WTC11 (cell line): ENCODE data around the gene DSG3. TPM values are rescaled to one million over a fixed set of nuclear protein-coding genes. Genes with fewer than 3 reads are reported as not detected.

Experiments used
- ATAC-seq: fragments of 200-7000 bp; cut with Tn5 transposase; 2 replicates; pipeline ENCODE4 v1.10.0; 2021; ENCODE audit warnings: mild to moderate bottlenecking, moderate library complexity
- CTCF ChIA-PET: fragments of 300-600 bp; sonication (Branson Sonifier 250); formaldehyde crosslinking; loops from one replicate; lab custom pipeline; 2021; ENCODE audit warnings: antibody characterized with exemption; lab: Charles Lee
- POLR2A ChIA-PET: fragments of 350-600 bp; sonication (Branson Sonifier 250); formaldehyde crosslinking; loops from one replicate; lab custom pipeline; 2021; ENCODE audit warnings: antibody characterized with exemption; lab: Charles Lee
- DNase-seq: peaks from one replicate; pipeline ENCODE4 v3.0.0; 2021; ENCODE audit warnings: low spot score
- H3K27ac Mint-ChIP-seq: 2 replicates; pipeline ENCODE4 v1.8.0; 2021; ENCODE audit warnings: mixed read lengths
- H3K27me3 Mint-ChIP-seq: 2 replicates; pipeline ENCODE4 v1.8.0; 2021; ENCODE audit warnings: low read depth, mild to moderate bottlenecking, moderate library complexity, mixed read lengths
- H3K36me3 Mint-ChIP-seq: 2 replicates; pipeline ENCODE4 v1.8.0; 2021; ENCODE audit warnings: mixed read lengths
- H3K4me1 Mint-ChIP-seq: 2 replicates; pipeline ENCODE4 v1.8.0; 2022; ENCODE audit warnings: mixed read lengths
- H3K4me3 Mint-ChIP-seq: 2 replicates; pipeline ENCODE4 v1.8.0; 2021; ENCODE audit warnings: mild to moderate bottlenecking, moderate library complexity, mixed read lengths
- H3K9me3 Mint-ChIP-seq: 2 replicates; pipeline ENCODE4 v1.8.0; 2021; ENCODE audit warnings: mixed read lengths
- AFF4 ChIP-seq: sonication (generic); formaldehyde crosslinking; IDR thresholded peaks from 2 replicates; pipeline ENCODE4 v1.8.1; 2023; ENCODE audit warnings: mild to moderate bottlenecking, missing genetic modification reagents, borderline replicate concordance
- CREB1 ChIP-seq: sonication (generic); formaldehyde crosslinking; IDR thresholded peaks from 2 replicates; pipeline ENCODE4 v1.8.0; 2023; ENCODE audit warnings: mild to moderate bottlenecking, missing genetic modification reagents
- E2F5 ChIP-seq: sonication (generic); formaldehyde crosslinking; IDR thresholded peaks from 2 replicates; pipeline ENCODE4 v1.8.1; 2022; ENCODE audit warnings: mild to moderate bottlenecking, moderate library complexity, missing genetic modification reagents
- FOXJ3 ChIP-seq: sonication (generic); formaldehyde crosslinking; IDR thresholded peaks from 2 replicates; pipeline ENCODE4 v1.9.0; 2021; ENCODE audit warnings: missing genetic modification reagents, mild to moderate bottlenecking, borderline replicate concordance
- FOXP1 ChIP-seq: sonication (generic); formaldehyde crosslinking; IDR thresholded peaks from 2 replicates; pipeline ENCODE4 v1.8.0; 2022; ENCODE audit warnings: missing genetic modification reagents, mild to moderate bottlenecking, moderate library complexity, borderline replicate concordance
- IRF1 ChIP-seq: sonication (generic); formaldehyde crosslinking; IDR thresholded peaks from 2 replicates; pipeline ENCODE4 v1.8.0; 2023; ENCODE audit warnings: missing genetic modification reagents
- JUN ChIP-seq: sonication (generic); formaldehyde crosslinking; IDR thresholded peaks from 2 replicates; pipeline ENCODE4 v1.8.0; 2023; ENCODE audit warnings: mild to moderate bottlenecking, missing genetic modification reagents
- MYBL2 ChIP-seq: sonication (generic); formaldehyde crosslinking; IDR thresholded peaks from 2 replicates; pipeline ENCODE4 v1.8.1; 2023; ENCODE audit warnings: mild to moderate bottlenecking, moderate library complexity, missing genetic modification reagents
- NR2C2 ChIP-seq: sonication (generic); formaldehyde crosslinking; IDR thresholded peaks from 2 replicates; pipeline ENCODE4 v1.8.0; 2022; ENCODE audit warnings: mild to moderate bottlenecking, missing genetic modification reagents
- PRDM15 ChIP-seq: sonication (generic); formaldehyde crosslinking; IDR thresholded peaks from 2 replicates; pipeline ENCODE4 v1.8.0; 2022; ENCODE audit warnings: missing genetic modification reagents
- SP1 ChIP-seq: sonication (generic); formaldehyde crosslinking; conservative IDR thresholded peaks from 2 replicates; pipeline ENCODE4 v1.8.1; 2022; ENCODE audit warnings: missing genetic modification reagents
- TCF7 ChIP-seq: sonication (generic); formaldehyde crosslinking; IDR thresholded peaks from 2 replicates; pipeline ENCODE4 v1.8.0; 2022; ENCODE audit warnings: mild to moderate bottlenecking, low read depth, missing genetic modification reagents, moderate library complexity
- USF1 ChIP-seq: sonication (generic); formaldehyde crosslinking; IDR thresholded peaks from 2 replicates; pipeline ENCODE4 v1.8.0; 2022; ENCODE audit warnings: mild to moderate bottlenecking, missing genetic modification reagents
- ZNF532 ChIP-seq: fragments of 250-450 bp; sonication (Bioruptor Pico); IDR thresholded peaks from 2 replicates; pipeline ENCODE4 v1.9.0; 2021; ENCODE audit warnings: mild to moderate bottlenecking, borderline replicate concordance
- total RNA-seq: library from RNA; stranded (reverse); gene quantifications from 3 replicates; pipeline ENCODE4 v1.2.3, GENCODE V29; 2021

DSG3 gene
- total RNA-seq, 1 experiment from 2014 or later = 0.04 TPM

- no peaks in the 10 kb centered on the region for H3K36me3 Mint-ChIP-seq
- ATAC-seq (peak; percentile 58), DNase-seq (no peak)
- H3K27me3 Mint-ChIP-seq = no peaks in the 10 kb centered on the region
- POLR2A ChIA-PET = interaction anchor here (0.6 kb wide), 1 partner anchor 166 kb away, joined by 3 read pairs; no protein-coding TSS in a partner anchor
- CTCF ChIA-PET = interaction anchor here (0.9 to 2.2 kb wide), 3 partner anchors 13 to 312 kb away, joined by 3 to 14 read pairs (median 5); no protein-coding TSS in a partner anchor
- H3K4me3 Mint-ChIP-seq = no peak overlapping the region
- H3K4me1 Mint-ChIP-seq = no peaks in the 10 kb centered on the region
- no peak for TF ChIP-seq FOXP1 (CRISPR knock-in tag)
- TF ChIP-seq CREB1 (CRISPR knock-in tag) = no peak
- no peak for TF ChIP-seq E2F5 (CRISPR knock-in tag)
- no peak for TF ChIP-seq MYBL2 (CRISPR knock-in tag)
- no peak for TF ChIP-seq ZNF532 (CRISPR knock-in tag)
- TF ChIP-seq USF1 (CRISPR knock-in tag) = no peak
- TF ChIP-seq IRF1 (CRISPR knock-in tag) = no peak
- TF ChIP-seq FOXJ3 = no peak
- TF ChIP-seq SP1 = no peak
- TF ChIP-seq NR2C2 = no peak
- no peak for TF ChIP-seq PRDM15 (CRISPR knock-in tag)
- no peak for TF ChIP-seq JUN (CRISPR knock-in tag)
- TF ChIP-seq AFF4 = no peak
- no peak for TF ChIP-seq TCF7 (CRISPR knock-in tag)
- H3K9me3 Mint-ChIP-seq = peaks cover 11% of the 10 kb centered on the region
- no peak overlapping the region for H3K27ac Mint-ChIP-seq
Measured at GRCh38 chr18:31410716-31411483, 36.6 kb upstream of the DSG3 start.
